ENCODE results near the gene USP8.
"Not testable (repeated sequence)": the region's sequence is repeated elsewhere in the genome, so short reads cannot be mapped to it uniquely, and the experiment has no call there.

Gene USP8

GRCh38 chr15:50380089-50380488 lies 44.1 kb upstream of the USP8 start:
- Histone ChIP-seq H3K36me3 (ENCODE audit: control insufficient read depth in 1 of 2, insufficient read depth in 2 of 2, low read length in 2 of 2) (no peaks in the 10 kb centered on the region), H2BK120ac (ENCODE audit: insufficient read depth, low read length, poor library complexity) (no peak overlapping the region), H3K4ac (ENCODE audit: low read depth, low read length) (no peak overlapping the region), H2AFZ (ENCODE audit: insufficient read depth, low read length, poor library complexity) (no peak overlapping the region), H3K4me2 (ENCODE audit: low read length) (no peak overlapping the region), H3K14ac (ENCODE audit: low read length) (no peak overlapping the region), H3K79me1 (ENCODE audit: low read length) (no peaks in the 10 kb centered on the region), H3K4me3 (ENCODE audit: low read depth, low read length) (no peak overlapping the region), H2BK5ac (ENCODE audit: low read depth, low read length, poor library complexity) (no peak overlapping the region), H3K23ac (ENCODE audit: low read length) (no peak overlapping the region), H3K27ac (ENCODE audit: low read depth, low read length) (no peak overlapping the region), H4K8ac (ENCODE audit: low read depth, low read length) (no peak overlapping the region), H3K27me3 (ENCODE audit: insufficient read depth, low read length) (no peaks in the 10 kb centered on the region), H4K12ac (ENCODE audit: low read depth, low read length) (no peak overlapping the region), H2AK5ac (ENCODE audit: low read length) (no peak overlapping the region), H3K9me3 (ENCODE audit: insufficient read depth, low read depth, low read length) (no peaks in the 10 kb centered on the region), H3K9ac (ENCODE audit: low read length) (no peak overlapping the region), H4K91ac (ENCODE audit: low read depth, low read length) (no peak overlapping the region), H3K79me2 (ENCODE audit: control insufficient read depth, insufficient read depth, low read length, poor library complexity) (no peaks in the 10 kb centered on the region), H3K18ac (ENCODE audit: low read length) (no peak overlapping the region), H3K4me1 (ENCODE audit: control insufficient read depth in 1 of 2, insufficient read depth in 2 of 2, low read length in 2 of 2) (no peaks in the 10 kb centered on the region), H2BK12ac (ENCODE audit: low read length) (no peak overlapping the region)
- DNase-seq = no peak
- WGBS (ENCODE audit: extremely low coverage, insufficient coverage, insufficient read length) = no CpG with 5 or more reads among the region's 1 CpG

- H3K79me2 ChIP-seq (ENCODE audit: control insufficient read depth, insufficient read depth, low read length, poor library complexity) = no peaks in the 10 kb centered on the region
- no peaks in the 10 kb centered on the region for H3K36me3 ChIP-seq (ENCODE audit: control insufficient read depth in 1 of 2, insufficient read depth in 2 of 2, low read length in 2 of 2)
- no peaks in the 10 kb centered on the region for H3K79me1 ChIP-seq (ENCODE audit: low read length)
- H2BK120ac ChIP-seq (ENCODE audit: insufficient read depth, low read length, poor library complexity) = no peak overlapping the region
- H2AFZ ChIP-seq (ENCODE audit: insufficient read depth, low read length, poor library complexity) = no peak overlapping the region
- no CpG with 5 or more reads among the region's 1 CpG for WGBS (ENCODE audit: extremely low coverage, insufficient coverage, insufficient read length)
- H3K23ac ChIP-seq (ENCODE audit: low read length) = no peak overlapping the region
- no peak overlapping the region for H4K8ac ChIP-seq (ENCODE audit: low read depth, low read length)
- H2BK5ac ChIP-seq (ENCODE audit: low read depth, low read length, poor library complexity) = no peak overlapping the region
- no peak for DNase-seq
- H3K27me3 ChIP-seq (ENCODE audit: insufficient read depth, low read length) = no peaks in the 10 kb centered on the region
- no peak overlapping the region for H3K4ac ChIP-seq (ENCODE audit: low read depth, low read length)
- no peak overlapping the region for H2BK12ac ChIP-seq (ENCODE audit: low read length)
- no peak overlapping the region for H2AK5ac ChIP-seq (ENCODE audit: low read length)
- H4K91ac ChIP-seq (ENCODE audit: low read depth, low read length) = no peak overlapping the region
- no peak overlapping the region for H3K14ac ChIP-seq (ENCODE audit: low read length)
- no peak overlapping the region for H3K27ac ChIP-seq (ENCODE audit: low read depth, low read length)
- no peak overlapping the region for H3K9ac ChIP-seq (ENCODE audit: low read length)
- H3K18ac ChIP-seq (ENCODE audit: low read length) = no peak overlapping the region
- H3K9me3 ChIP-seq (ENCODE audit: insufficient read depth, low read depth, low read length) = no peaks in the 10 kb centered on the region
- no peak overlapping the region for H3K4me2 ChIP-seq (ENCODE audit: low read length)
- H3K4me1 ChIP-seq (ENCODE audit: control insufficient read depth in 1 of 2, insufficient read depth in 2 of 2, low read length in 2 of 2) = no peaks in the 10 kb centered on the region
- no peak overlapping the region for H4K12ac ChIP-seq (ENCODE audit: low read depth, low read length)
- H3K4me3 ChIP-seq (ENCODE audit: low read depth, low read length) = no peak overlapping the region
Measured at GRCh38 chr15:50381438-50381837, 42.8 kb upstream of the USP8 start.

GRCh38 chr15:50382408-50382807 lies 41.8 kb upstream of the USP8 start:
- not testable (repeated sequence) for H3K4me2 ChIP-seq (ENCODE audit: low read length); H3K9me3 ChIP-seq (ENCODE audit: insufficient read depth, low read depth, low read length); H3K18ac ChIP-seq (ENCODE audit: low read length); H3K27ac ChIP-seq (ENCODE audit: low read depth, low read length); H3K79me2 ChIP-seq (ENCODE audit: control insufficient read depth, insufficient read depth, low read length, poor library complexity); H3K27me3 ChIP-seq (ENCODE audit: insufficient read depth, low read length); H2BK120ac ChIP-seq (ENCODE audit: insufficient read depth, low read length, poor library complexity); H2AFZ ChIP-seq (ENCODE audit: insufficient read depth, low read length, poor library complexity); H2BK5ac ChIP-seq (ENCODE audit: low read depth, low read length, poor library complexity); DNase-seq; H3K36me3 ChIP-seq (ENCODE audit: control insufficient read depth in 1 of 2, insufficient read depth in 2 of 2, low read length in 2 of 2); H2BK12ac ChIP-seq (ENCODE audit: low read length); H4K8ac ChIP-seq (ENCODE audit: low read depth, low read length); H3K4me3 ChIP-seq (ENCODE audit: low read depth, low read length); H3K9ac ChIP-seq (ENCODE audit: low read length); H3K4ac ChIP-seq (ENCODE audit: low read depth, low read length); H3K14ac ChIP-seq (ENCODE audit: low read length); H3K79me1 ChIP-seq (ENCODE audit: low read length); H4K12ac ChIP-seq (ENCODE audit: low read depth, low read length); H3K23ac ChIP-seq (ENCODE audit: low read length); H4K91ac ChIP-seq (ENCODE audit: low read depth, low read length); H3K4me1 ChIP-seq (ENCODE audit: control insufficient read depth in 1 of 2, insufficient read depth in 2 of 2, low read length in 2 of 2); H2AK5ac ChIP-seq (ENCODE audit: low read length)
- no CpG with 5 or more reads among the region's 5 CpGs for WGBS (ENCODE audit: extremely low coverage, insufficient coverage, insufficient read length)

DNA sequence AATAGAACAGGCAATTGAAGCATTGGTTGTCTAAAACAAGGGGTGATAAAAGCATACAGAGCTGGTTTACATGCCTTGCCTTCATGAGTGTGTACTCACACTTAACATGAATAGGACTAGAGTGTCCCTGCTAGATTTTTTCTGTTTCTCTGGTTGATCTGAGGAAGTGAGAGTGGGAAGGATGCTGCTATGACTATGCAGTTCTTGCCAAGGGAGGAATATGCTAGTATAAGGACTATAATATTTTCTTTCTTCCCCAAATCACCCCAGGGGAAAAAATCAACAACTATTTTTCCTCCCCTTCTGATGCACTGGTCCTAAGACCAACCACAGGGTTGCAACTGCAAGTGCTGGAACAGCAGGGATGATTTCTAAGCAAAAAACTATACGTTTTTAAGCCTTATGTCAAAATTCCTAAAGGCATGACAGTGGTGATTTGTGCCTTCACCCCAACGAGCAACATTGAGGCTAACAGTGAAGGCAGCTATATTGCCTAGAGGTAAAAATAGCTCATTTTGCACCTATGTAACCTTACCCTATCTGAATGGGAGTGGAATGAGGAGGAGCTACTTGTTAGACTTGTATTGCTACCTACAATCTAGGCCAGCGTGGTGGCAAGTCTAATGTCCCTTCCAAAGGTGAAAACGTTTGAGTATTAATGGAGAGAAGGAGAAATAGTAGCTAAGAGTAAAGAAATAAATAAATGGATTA lies 33.5 kb upstream of the USP8 start:
- Histone ChIP-seq H3K27ac (ENCODE audit: low read depth, low read length) (no peak overlapping the region), H2BK12ac (ENCODE audit: low read length) (no peak overlapping the region), H3K79me1 (ENCODE audit: low read length) (no peaks in the 10 kb centered on the region), H4K12ac (ENCODE audit: low read depth, low read length) (no peak overlapping the region), H3K23ac (ENCODE audit: low read length) (no peak overlapping the region), H3K36me3 (ENCODE audit: control insufficient read depth in 1 of 2, insufficient read depth in 2 of 2, low read length in 2 of 2) (no peaks in the 10 kb centered on the region), H3K9me3 (ENCODE audit: insufficient read depth, low read depth, low read length) (no peaks in the 10 kb centered on the region), H4K8ac (ENCODE audit: low read depth, low read length) (no peak overlapping the region), H3K9ac (ENCODE audit: low read length) (no peak overlapping the region), H4K91ac (ENCODE audit: low read depth, low read length) (no peak overlapping the region), H3K27me3 (ENCODE audit: insufficient read depth, low read length) (no peaks in the 10 kb centered on the region), H3K79me2 (ENCODE audit: control insufficient read depth, insufficient read depth, low read length, poor library complexity) (no peaks in the 10 kb centered on the region), H3K18ac (ENCODE audit: low read length) (no peak overlapping the region), H3K4ac (ENCODE audit: low read depth, low read length) (no peak overlapping the region), H2AK5ac (ENCODE audit: low read length) (no peak overlapping the region), H2BK120ac (ENCODE audit: insufficient read depth, low read length, poor library complexity) (no peak overlapping the region), H3K4me2 (ENCODE audit: low read length) (no peak overlapping the region), H3K4me3 (ENCODE audit: low read depth, low read length) (no peak overlapping the region), H2BK5ac (ENCODE audit: low read depth, low read length, poor library complexity) (no peak overlapping the region), H2AFZ (ENCODE audit: insufficient read depth, low read length, poor library complexity) (no peak overlapping the region), H3K14ac (ENCODE audit: low read length) (no peak overlapping the region), H3K4me1 (ENCODE audit: control insufficient read depth in 1 of 2, insufficient read depth in 2 of 2, low read length in 2 of 2) (no peaks in the 10 kb centered on the region)
- peak; percentile 62 to 92 for DNase-seq
- whole genome bisulfite sequencing (ENCODE audit: extremely low coverage, insufficient coverage, insufficient read length) = no CpG with 5 or more reads among the region's 4 CpGs
